Nephron progenitor cell (in vitro differentiated cells): Measurements from ENCODE around the gene TBX1.

Experiments
- DNase-seq: peaks from one replicate; pipeline ENCODE4 v3.0.0; 2021
- H3K27ac Mint-ChIP-seq: 2 replicates; pipeline ENCODE4 v1.8.0; 2021; ENCODE audit warnings: mild to moderate bottlenecking, moderate library complexity, mixed read lengths
- H3K27me3 Mint-ChIP-seq: 2 replicates; pipeline ENCODE4 v1.8.0; 2021; ENCODE audit warnings: mild to moderate bottlenecking, low read depth, mixed read lengths; ENCODE audit not compliant: poor library complexity
- H3K36me3 Mint-ChIP-seq: 2 replicates; pipeline ENCODE4 v1.8.0; 2021; ENCODE audit warnings: low read depth, mixed read lengths
- H3K4me1 Mint-ChIP-seq: 2 replicates; pipeline ENCODE4 v1.8.0; 2021; ENCODE audit warnings: mixed read lengths
- H3K4me3 Mint-ChIP-seq: 2 replicates; pipeline ENCODE4 v1.8.0; 2021; ENCODE audit warnings: mild to moderate bottlenecking, moderate library complexity, mixed read lengths
- H3K9me3 Mint-ChIP-seq: 2 replicates; pipeline ENCODE4 v1.8.0; 2021; ENCODE audit warnings: mild to moderate bottlenecking, moderate library complexity, mixed read lengths
- CTCF ChIP-seq: fragments of 200-600 bp; sonication (generic); IDR thresholded peaks from 2 replicates; pipeline ENCODE4 v1.5.0; 2021; ENCODE audit warnings: antibody characterized with exemption

Gene TBX1

DNA sequence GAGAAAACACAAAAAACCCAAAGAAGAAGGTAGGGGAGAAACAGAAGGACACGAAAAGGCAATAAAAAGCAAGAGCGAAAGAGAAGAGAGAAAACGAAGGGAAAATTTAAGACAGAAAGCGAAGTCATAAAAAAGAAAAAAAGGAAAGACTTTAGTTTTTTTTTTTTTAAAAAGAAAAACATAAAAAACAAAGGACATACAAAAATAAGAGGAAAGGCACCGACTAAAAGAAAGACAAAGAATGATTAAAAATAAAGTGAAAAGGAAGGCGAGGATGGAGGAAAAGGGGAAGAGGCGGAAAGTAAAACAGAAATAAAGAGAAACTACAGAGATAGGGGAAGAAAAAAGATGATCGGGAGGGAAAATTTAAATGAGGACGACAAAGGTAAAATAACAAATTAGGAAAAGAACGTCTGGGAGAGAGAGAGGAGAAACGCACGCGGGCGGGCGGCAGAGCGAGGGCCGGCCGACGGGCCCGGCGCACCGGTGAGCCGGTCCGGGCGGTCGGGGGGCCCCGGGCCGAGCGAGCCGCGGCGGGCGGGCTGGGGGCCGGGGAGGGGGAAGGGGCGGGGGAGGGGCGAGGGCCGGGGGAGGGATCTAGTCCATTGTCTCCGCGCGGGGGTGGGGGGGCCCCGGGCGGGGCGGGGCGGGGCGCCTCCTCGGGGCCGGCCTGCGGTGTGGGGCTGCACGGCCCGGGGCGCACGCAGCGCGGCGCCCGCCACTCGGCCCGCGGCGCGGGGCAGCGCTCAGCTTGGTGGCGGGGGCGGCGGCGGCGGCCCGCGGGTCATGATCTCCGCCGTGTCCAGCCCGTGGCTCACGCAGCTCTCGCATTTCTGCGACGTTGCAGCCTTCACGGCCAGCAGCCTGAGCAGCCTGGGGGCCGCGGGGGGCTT is at the start of gene TBX1:
TBX1 (plus strand) TSS at position 721 of the 893 bp plus-strand sequence; CDS start at position 787, 66 bp downstream.
- no peaks in the 10 kb centered on the region for H3K36me3 Mint-ChIP-seq
- peaks cover 40% of the 10 kb centered on the region for H3K4me1 Mint-ChIP-seq
- H3K4me3 Mint-ChIP-seq: peak within 1 kb of the TSS; percentile 84
- H3K27ac Mint-ChIP-seq: no peak within 1 kb of the TSS
- peaks cover 95% of the 10 kb centered on the region for H3K27me3 Mint-ChIP-seq
- DNase-seq: no peak
- no peak for TF ChIP-seq CTCF
- peaks cover 11% of the 10 kb centered on the region for H3K9me3 Mint-ChIP-seq

GRCh38 chr22:19713245-19713644 is 47.3 kb upstream of the TBX1 start:
- Mint-ChIP-seq H3K36me3 (no peaks in the 10 kb centered on the region), H3K27me3 (peaks cover 67% of the 10 kb centered on the region), H3K27ac (no peak overlapping the region), H3K4me3 (peak overlapping the region; percentile 80), H3K9me3 (no peaks in the 10 kb centered on the region), H3K4me1 (peaks cover 10% of the 10 kb centered on the region)
- no peak for TF ChIP-seq CTCF
- no peak for DNase-seq

GRCh38 chr22:19713650-19714311 is 46.8 kb upstream of the TBX1 start:
- peaks cover 10% of the 10 kb centered on the region for H3K4me1 Mint-ChIP-seq
- peak; percentile 64 for DNase-seq
- peaks cover 67% of the 10 kb centered on the region for H3K27me3 Mint-ChIP-seq
- TF ChIP-seq CTCF: no peak
- H3K27ac Mint-ChIP-seq: no peak overlapping the region
- no peaks in the 10 kb centered on the region for H3K36me3 Mint-ChIP-seq
- peak overlapping the region; percentile 80 for H3K4me3 Mint-ChIP-seq
- no peaks in the 10 kb centered on the region for H3K9me3 Mint-ChIP-seq

DNA sequence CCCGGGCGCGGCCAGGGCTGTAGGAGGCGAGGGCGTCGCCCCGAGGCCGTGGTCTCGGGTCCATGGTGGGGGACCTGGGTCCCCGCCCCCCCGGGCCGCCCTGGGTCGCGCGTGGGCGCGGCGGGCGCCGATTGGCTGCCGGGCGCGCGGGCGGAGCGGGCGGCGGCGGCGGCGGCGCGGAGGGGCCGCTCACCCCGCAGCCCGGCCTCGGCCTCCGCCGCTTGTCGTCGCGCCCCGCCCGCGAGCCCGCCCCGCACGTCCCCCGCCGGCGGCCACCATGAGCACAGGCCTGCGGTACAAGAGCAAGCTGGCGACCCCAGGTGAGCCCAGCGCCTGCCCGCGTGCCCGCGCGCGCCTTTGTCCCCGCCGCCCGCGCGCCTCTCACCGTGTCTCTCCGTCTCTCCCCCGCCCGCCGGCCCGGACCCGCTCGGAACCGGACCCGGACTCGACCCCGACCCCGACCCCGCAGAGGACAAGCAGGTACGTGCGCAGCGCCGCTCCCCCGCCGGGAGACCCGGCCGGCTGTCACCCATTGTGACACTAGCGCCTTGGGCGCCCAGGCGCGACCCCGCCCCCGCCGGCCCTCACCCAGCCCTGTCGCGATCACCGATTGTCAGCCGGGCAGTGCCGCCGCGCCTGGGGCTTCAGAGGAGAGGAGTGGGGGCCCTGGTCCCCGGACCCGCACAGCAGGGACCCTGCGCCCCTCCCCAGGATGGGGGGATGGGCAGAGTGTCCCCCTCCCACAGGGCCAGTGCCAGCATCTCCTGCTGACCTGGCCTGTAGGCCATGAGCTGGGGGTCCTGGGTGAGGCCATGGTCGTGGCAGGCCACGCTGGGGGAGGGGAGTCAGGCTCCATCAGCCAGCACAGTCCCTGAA is 46.0 kb upstream of the TBX1 start, which contains the start of gene SEPTIN5:
SEPTIN5 (plus strand) TSS at position 192 of the 876 bp plus-strand sequence; CDS start at position 278, 86 bp downstream.
- Mint-ChIP-seq H3K36me3 (no peaks in the 10 kb centered on the region), H3K27ac (no peak within 1 kb of the TSS), H3K9me3 (no peaks in the 10 kb centered on the region), H3K27me3 (peaks cover 66% of the 10 kb centered on the region), H3K4me1 (peaks cover 15% of the 10 kb centered on the region), H3K4me3 (peak within 1 kb of the TSS; percentile 80)
- TF ChIP-seq CTCF: no peak
- DNase-seq: peak; percentile 59

DNA sequence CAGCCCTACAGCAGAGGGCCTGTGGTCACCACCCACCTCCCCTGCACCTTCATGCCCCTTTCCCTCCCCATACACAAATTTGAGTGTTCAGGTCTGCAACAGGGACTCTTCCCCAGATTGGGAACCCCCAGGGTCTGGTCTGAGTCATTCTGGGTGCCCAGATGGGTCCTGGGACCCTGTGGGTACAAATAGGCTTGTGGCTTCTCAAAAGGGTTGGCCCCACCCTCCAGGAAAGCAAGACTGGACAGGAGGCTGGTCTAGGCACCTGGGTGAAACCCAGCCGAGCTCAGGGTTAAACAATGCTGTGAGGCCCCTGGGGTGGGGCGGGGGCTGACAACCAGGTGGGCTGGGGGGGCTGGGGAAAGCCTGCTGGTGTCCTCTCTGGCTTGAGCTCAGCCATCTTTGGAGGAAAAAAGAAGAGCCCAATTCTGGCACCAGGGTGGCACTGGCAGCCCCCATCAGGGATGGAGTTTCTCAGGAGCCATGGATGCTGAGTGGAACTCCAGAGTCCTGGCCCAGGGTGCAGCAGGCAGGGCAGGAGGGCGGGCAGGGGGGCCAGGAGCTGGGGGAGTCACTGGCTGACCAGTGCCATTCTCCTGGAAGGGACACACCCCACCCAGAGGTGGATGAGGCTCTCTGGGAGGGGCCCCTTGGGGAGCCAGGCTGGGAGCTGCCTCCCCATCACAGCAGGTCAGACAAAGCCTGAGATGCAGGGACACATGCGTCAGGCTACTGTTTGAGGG is 45.2 kb upstream of the TBX1 start:
- no peak overlapping the region for H3K27ac Mint-ChIP-seq
- peak overlapping the region; percentile 75 for H3K4me3 Mint-ChIP-seq

More for the DNA sequence above, 45.2 kb upstream of the TBX1 start:
- peaks cover 16% of the 10 kb centered on the region for H3K4me1 Mint-ChIP-seq
- no peak for TF ChIP-seq CTCF
- peak; percentile 4 for DNase-seq
- H3K9me3 Mint-ChIP-seq: peaks cover 2% of the 10 kb centered on the region
- peaks cover 69% of the 10 kb centered on the region for H3K27me3 Mint-ChIP-seq
- peaks cover 7% of the 10 kb centered on the region for H3K36me3 Mint-ChIP-seq
